Right lobe of liver (tissue), 6 donors: ENCODE measurements around the gene SUCLA2. TPM values are rescaled to one million over a fixed set of nuclear protein-coding genes. Genes with fewer than 3 reads are reported as not detected.

Source experiments
- ATAC-seq, 4 donors: fragments of 200-7000 bp; cut with Tn5 transposase; one replicate each; pipeline ENCODE4 v1.9.1; 2020; ENCODE audit warnings: mild to moderate bottlenecking in 4 of 4, moderate library complexity in 4 of 4
- DNase-seq, 3 donors: peaks; one replicate each; pipeline ENCODE4 v3.0.0-alpha.2; 2020
- H3K27ac ChIP-seq, 3 donors: fragments of 200-600 bp; one replicate each; pipeline ENCODE4 v1.8.0; 2022
- H3K27me3 ChIP-seq, 2 donors: fragments of 200-600 bp; one replicate each; pipeline ENCODE4 v1.8.0; 2022
- H3K36me3 ChIP-seq, 4 donors: fragments of 200-600 bp; sonication (generic) in 1 of 4; one replicate each; pipeline versions ENCODE4 v1.5.1 to v1.8.0; 2017 to 2022; ENCODE audit warnings: control low read depth in 1 of 4
- H3K4me1 ChIP-seq, 4 donors: fragments of 200-600 bp; sonication (generic) in 1 of 4; one replicate each; pipeline versions ENCODE4 v1.5.1 to v1.8.0; 2017 to 2022; ENCODE audit warnings: control low read depth in 1 of 4
- H3K4me3 ChIP-seq, 3 donors: fragments of 200-600 bp; one replicate each; pipeline ENCODE4 v1.8.0; 2022
- H3K9me3 ChIP-seq, 4 donors: fragments of 200-600 bp; sonication (generic) in 1 of 4; one replicate each; pipeline versions ENCODE4 v1.5.1 to v1.8.0; 2017 to 2022; ENCODE audit warnings: control low read depth in 1 of 4
- POLR2A ChIP-seq: fragments of 450-650 bp; IDR thresholded peaks from one replicate; pipeline ENCODE4 v1.6.1; 2017; ENCODE audit warnings: antibody characterized with exemption, mild to moderate bottlenecking
- WGBS: methylation state at CpG from one replicate; pipeline ENCODE4 v1.1.6; 2018; ENCODE audit warnings: low coverage, low lambda C conversion rate; ENCODE audit not compliant: insufficient coverage; ENCODE audit errors: missing lambda C conversion rate; 5-methylcytosine and 5-hydroxymethylcytosine counted together
- intact Hi-C, 2 donors: fragments of 100-400 bp; cut with DNase I; formaldehyde crosslinking; loops; one replicate each; pipeline versions ENCODE4 v1.11.2 to v1.14.1; 2022
- total RNA-seq, 6 experiments: library from RNA; depleted of rRNA in 2 of 6; stranded (reverse); fragments of >200 nt in 2 of 6; fragmentation: NEBNext Ultra II Directional in 3 of 6; extraction: Animal tissue kit (Norgen Biotek cat#: 25700) in 3 of 6; gene quantifications; one replicate each; pipeline versions ENCODE4 v1.1.0 to v1.2.4, GENCODE V29; 2016 to 2023
- TF ChIP-seq, protein P1 (sequence below), 4 donors: fragments of 200-600 bp in 3 of 4; fragments of 450-650 bp in 1 of 4; IDR thresholded peaks; one replicate each; pipeline versions ENCODE4 v1.5.1 to v1.8.0; 2016 to 2022; ENCODE audit warnings: antibody characterized with exemption in 4 of 4, mild to moderate bottlenecking in 2 of 4
- donor health status: DM: no; HTN: yes; CAD: no.
- donor health status: DM: no; HTN: no; CAD: no.
- donor health status: DM: no; HTN: no; CAD: no.
- donor health status: DM: no; HTN: yes; CAD: no.
- donor health status: DM: no; HTN: yes; CAD: no.

Gene SUCLA2
- total RNA-seq, 6 experiments from 2014 or later, result 16.0 to 35.8 (median 19.8) TPM

DNA sequence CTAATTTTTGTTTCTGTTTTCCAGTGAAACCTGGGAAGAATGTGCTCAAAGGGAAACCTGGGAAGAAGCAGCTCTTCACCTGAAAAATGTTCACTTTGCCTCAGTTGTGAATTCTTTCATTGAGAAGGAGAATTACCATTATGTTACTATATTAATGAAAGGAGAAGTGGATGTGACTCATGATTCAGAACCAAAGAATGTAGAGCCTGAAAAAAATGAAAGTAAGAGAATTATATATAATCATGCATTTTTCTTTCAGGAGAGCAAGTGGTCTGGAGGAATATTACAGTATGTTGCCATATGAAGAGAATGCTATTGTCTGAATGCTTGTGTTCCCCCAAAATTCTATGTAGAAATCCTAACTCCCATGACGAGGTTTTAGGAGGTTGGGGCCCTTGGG lies 39.8 kb upstream of the SUCLA2 start:
- Histone ChIP-seq H3K9me3 (no peaks in the 10 kb centered on the region), H3K4me3 (no peak overlapping the region), H3K4me1 (peaks cover 0 to 8% (median 0%) of the 10 kb centered on the region in 4 donors), H3K27me3 (no peaks in the 10 kb centered on the region), H3K27ac (no peak overlapping the region), H3K36me3 (peaks cover 0 to 7% (median 0%) of the 10 kb centered on the region in 4 donors)
- ATAC-seq (no peak), DNase-seq (no peak)
- TF ChIP-seq, protein P1, sequence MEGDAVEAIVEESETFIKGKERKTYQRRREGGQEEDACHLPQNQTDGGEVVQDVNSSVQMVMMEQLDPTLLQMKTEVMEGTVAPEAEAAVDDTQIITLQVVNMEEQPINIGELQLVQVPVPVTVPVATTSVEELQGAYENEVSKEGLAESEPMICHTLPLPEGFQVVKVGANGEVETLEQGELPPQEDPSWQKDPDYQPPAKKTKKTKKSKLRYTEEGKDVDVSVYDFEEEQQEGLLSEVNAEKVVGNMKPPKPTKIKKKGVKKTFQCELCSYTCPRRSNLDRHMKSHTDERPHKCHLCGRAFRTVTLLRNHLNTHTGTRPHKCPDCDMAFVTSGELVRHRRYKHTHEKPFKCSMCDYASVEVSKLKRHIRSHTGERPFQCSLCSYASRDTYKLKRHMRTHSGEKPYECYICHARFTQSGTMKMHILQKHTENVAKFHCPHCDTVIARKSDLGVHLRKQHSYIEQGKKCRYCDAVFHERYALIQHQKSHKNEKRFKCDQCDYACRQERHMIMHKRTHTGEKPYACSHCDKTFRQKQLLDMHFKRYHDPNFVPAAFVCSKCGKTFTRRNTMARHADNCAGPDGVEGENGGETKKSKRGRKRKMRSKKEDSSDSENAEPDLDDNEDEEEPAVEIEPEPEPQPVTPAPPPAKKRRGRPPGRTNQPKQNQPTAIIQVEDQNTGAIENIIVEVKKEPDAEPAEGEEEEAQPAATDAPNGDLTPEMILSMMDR (IDR thresholded peaks at IDR 0.05), result no peak
- TF ChIP-seq POLR2A, result no peak
- intact Hi-C loops, result no loop called here
- WGBS, result 80% methylated on average over 1 of the region's 1 CpG

DNA sequence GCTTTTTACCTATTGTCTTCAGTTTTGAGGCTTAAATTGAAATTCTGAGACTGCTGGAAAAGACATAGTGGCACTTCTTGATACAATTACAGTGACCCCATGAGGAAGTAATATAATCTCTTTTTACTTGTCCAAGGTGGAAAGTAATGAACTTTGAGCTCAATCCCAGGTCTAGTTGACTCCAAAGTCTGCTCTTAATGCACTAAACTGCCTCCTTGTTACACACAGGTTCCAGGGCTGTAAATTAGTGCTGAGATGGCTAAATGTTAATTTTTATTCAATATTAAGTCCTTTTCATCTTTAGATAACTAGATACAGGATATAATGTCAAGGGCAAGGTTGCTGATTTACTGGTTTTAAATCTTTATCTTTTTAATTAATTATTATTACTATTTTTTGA lies 39.0 kb upstream of the SUCLA2 start:
- TF ChIP-seq, protein P1 (IDR thresholded peaks at IDR 0.05), result no peak
- TF ChIP-seq POLR2A, result no peak
- DNase-seq, result no peak
- Histone ChIP-seq H3K4me1 (peaks cover 0 to 8% (median 0%) of the 10 kb centered on the region in 4 donors), H3K4me3 (no peak overlapping the region), H3K27me3 (no peaks in the 10 kb centered on the region), H3K27ac (no peak overlapping the region), H3K36me3 (peaks cover 0 to 7% (median 0%) of the 10 kb centered on the region in 4 donors), H3K9me3 (no peaks in the 10 kb centered on the region)
- intact Hi-C loops, result no loop called here
- ATAC-seq, result no peak

DNA sequence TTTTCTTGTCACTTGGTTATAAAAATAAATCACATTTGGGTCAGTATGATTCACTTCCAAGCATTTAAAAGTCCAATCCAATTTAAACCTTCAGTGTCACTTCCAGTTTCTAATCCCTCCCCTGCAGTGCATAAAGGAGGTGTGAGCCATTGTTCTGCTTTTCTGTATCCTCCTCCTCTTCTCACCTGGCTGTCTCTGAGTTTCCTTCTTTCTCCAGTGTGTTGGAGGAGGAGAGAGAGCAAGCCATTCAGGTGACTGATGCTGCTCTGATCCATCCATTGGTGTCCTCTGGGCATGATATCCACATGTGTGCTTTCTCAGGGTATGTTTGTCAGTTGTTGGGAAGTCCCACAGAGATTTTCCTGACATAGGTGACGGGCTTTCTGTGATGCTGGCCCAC lies 37.7 kb upstream of the SUCLA2 start:
- Histone ChIP-seq H3K4me1 (peaks cover 0 to 8% (median 0%) of the 10 kb centered on the region in 4 donors), H3K27ac (peak overlapping the region in 2 of 3 donors; percentile 96 to 99), H3K4me3 (peak overlapping the region in 1 of 3 donors; percentile 69), H3K36me3 (peaks cover 0 to 7% (median 0%) of the 10 kb centered on the region in 4 donors), H3K9me3 (no peaks in the 10 kb centered on the region), H3K27me3 (no peaks in the 10 kb centered on the region)
- DNase-seq (no peak), ATAC-seq (no peak)
- no CpG with 5 or more reads among the region's 1 CpG for WGBS
- no peak for TF ChIP-seq POLR2A
- TF ChIP-seq, protein P1 (IDR thresholded peaks at IDR 0.05), result no peak
- intact Hi-C loops, result no loop called here

DNA sequence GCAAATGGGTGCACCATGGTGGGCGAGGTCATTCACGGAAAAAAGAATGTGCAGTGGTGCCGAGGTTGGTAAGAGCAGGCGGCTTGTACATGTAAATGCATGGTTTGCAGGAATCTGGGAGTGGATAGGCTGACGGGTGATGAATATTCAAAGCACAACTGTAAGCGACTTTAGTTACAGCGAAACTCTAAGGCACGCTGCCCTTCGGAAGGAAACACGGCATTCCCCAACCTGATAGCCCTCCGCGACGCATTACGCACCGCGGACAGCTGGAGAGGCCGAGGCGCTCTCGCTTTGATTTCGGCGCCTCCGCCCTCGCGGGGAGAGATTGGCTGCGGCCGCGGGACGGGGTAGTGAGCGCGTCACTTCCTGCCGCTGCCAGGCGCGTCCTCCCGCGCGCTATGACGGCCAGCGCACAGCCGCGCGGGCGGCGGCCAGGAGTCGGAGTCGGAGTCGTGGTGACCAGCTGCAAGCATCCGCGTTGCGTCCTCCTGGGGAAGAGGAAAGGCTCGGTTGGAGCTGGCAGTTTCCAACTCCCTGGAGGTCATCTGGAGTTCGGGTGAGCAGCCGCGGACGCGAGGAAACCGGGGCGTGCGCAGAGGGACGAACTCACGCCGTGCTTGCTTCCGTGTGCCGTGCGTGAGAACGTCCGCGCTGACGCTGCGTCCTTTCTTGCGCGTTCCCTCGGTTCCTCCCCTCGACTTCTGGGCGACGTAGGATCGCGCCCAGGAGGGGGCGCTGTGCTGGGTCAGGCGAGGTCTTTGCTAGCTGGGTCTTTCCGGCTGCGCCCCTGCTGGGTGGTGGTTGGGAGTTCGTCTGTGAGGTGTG lies 36.5 kb upstream of the SUCLA2 start, which contains the start of gene NUDT15:
NUDT15 (plus strand) TSS at position 381 of the 828 bp plus-strand sequence; CDS start at position 402, 21 bp downstream.
- Histone ChIP-seq H3K4me3 (peak within 1 kb of the TSS; percentile 69 to 90 (median 83)), H3K27ac (peak within 1 kb of the TSS; percentile 96 to 99 (median 97)), H3K4me1 (peaks cover 0 to 8% (median 0%) of the 10 kb centered on the region in 4 donors), H3K36me3 (peaks cover 0 to 7% (median 0%) of the 10 kb centered on the region in 4 donors), H3K9me3 (no peaks in the 10 kb centered on the region), H3K27me3 (no peaks in the 10 kb centered on the region)
- ATAC-seq, result peak; percentile 98 to 99 (median 99)
- intact Hi-C loops, result no loop called here
- peak; percentile 94 to 96 (median 95) for DNase-seq
- TF ChIP-seq, protein P1 (IDR thresholded peaks at IDR 0.05), result peak; percentile 96 to 100 (median 98)
- peak; percentile 93 for TF ChIP-seq POLR2A
- 0% methylated on average over 10 of the region's 82 CpGs for WGBS
